ENCODE results near the gene ELMO1. TPM values are rescaled to one million over a fixed set of nuclear protein-coding genes. Genes with fewer than 3 reads are reported as not detected.

The ELMO1 gene
- total and polyA plus RNA-seq, 10 of the 15 experiments (the other 5 are each of a cell fraction or from before 2014, with no cell fraction given), result 22.6 to 85.9 (median 56.6) TPM

GRCh38 chr7:37452346-37452745 is 3.7 kb upstream of the ELMO1 start:
- no peaks in the 10 kb centered on the region for H3K9me3 ChIP-seq (replicated peaks; ENCODE audit: control insufficient read depth, insufficient read depth, low read length)
- no peak for DNase-seq (ENCODE audit: low read depth, low spot score)
- peaks cover 7% of the 10 kb centered on the region for H3K4me1 ChIP-seq (ENCODE audit: control insufficient read depth, insufficient read depth, low read length)
- no TSS peak for BruUV-seq (replicated peaks)
- H3K27me3 ChIP-seq (replicated peaks in 1 of 2; ENCODE audit: control insufficient read depth in 2 of 2, insufficient read depth in 2 of 2, low read length in 1 of 2), result no peaks in the 10 kb centered on the region
- no peaks in the 10 kb centered on the region for H3K36me3 ChIP-seq (ENCODE audit: control insufficient read depth in 2 of 2, insufficient read depth in 2 of 2, low read length in 1 of 2)
- no peak overlapping the region for H3K4me3 ChIP-seq
- no peak for FAIRE-seq
- intact Hi-C loops (cut with micrococcal nuclease; ENCODE audit: unreplicated experiment), result no loop called here
- H3K4me2 ChIP-seq (ENCODE audit: control insufficient read depth, insufficient read depth), result no peak overlapping the region
- in situ Hi-C loops (cut with MboI), result no loop called here
- H3K9ac ChIP-seq (ENCODE audit: control insufficient read depth, insufficient read depth, low read length), result no peak overlapping the region
- RAD21 ChIA-PET (ENCODE audit: unreplicated experiment), result no interaction called here
- no peak for TF ChIP-seq HSF1 (IDR thresholded peaks at IDR 0.05; ENCODE audit: low read depth, low read length)
- TF ChIP-seq STAT1 (conservative IDR thresholded peaks at IDR 0.05), result no peak
- no peak for TF ChIP-seq CHD4 (IDR thresholded peaks at IDR 0.05)
- no peak for TF ChIP-seq SIX5 (IDR thresholded peaks at IDR 0.05; ENCODE audit: low read depth, low read length, severe bottlenecking)
- TF ChIP-seq CHD1 (IDR thresholded peaks at IDR 0.05; ENCODE audit: low read depth, low read length), result no peak
- no peak for TF ChIP-seq HDAC6 (IDR thresholded peaks at IDR 0.05; ENCODE audit: unreplicated experiment)
- TF ChIP-seq MLLT1 (IDR thresholded peaks at IDR 0.05), result no peak
- H3K79me2 ChIP-seq (ENCODE audit: control insufficient read depth, insufficient read depth, low read length), result no peaks in the 10 kb centered on the region
- H3K27ac ChIP-seq (ENCODE audit: control insufficient read depth, insufficient read depth), result no peak overlapping the region
- H2AFZ ChIP-seq (ENCODE audit: control insufficient read depth, low read depth, low read length), result no peak overlapping the region
- ATAC-seq, result no peak
- SMC1A ChIA-PET (ENCODE audit: uncharacterized antibody, unreplicated experiment), result no interaction called here
- CTCF ChIA-PET, result no interaction called here
- POLR2A ChIA-PET, result no interaction called here
- no peaks in the 10 kb centered on the region for H4K20me1 ChIP-seq (ENCODE audit: control insufficient read depth, insufficient read depth)
- WGBS (ENCODE audit: insufficient coverage, insufficient replicate concordance, low lambda C conversion rate, missing lambda C conversion rate), result 51% methylated on average over 5 of the region's 5 CpGs

Measured in GM12878 (cell line).